Mammary epithelial cell (primary cell): ENCODE data around the gene UBE2F.

Experiments
- CTCF ChIP-seq, 2 donors: IDR thresholded peaks in 1 of 2; conservative IDR thresholded peaks in 1 of 2; 2 replicates each; pipeline ENCODE4 v1.5.1; 2011 to 2012; ENCODE audit warnings: inconsistent platforms in 2 of 2, low read length in 2 of 2, mild to moderate bottlenecking in 2 of 2, control low read depth in 1 of 2, low read depth in 1 of 2; ENCODE audit not compliant: insufficient read depth in 1 of 2; ENCODE audit errors: extremely low read depth in 1 of 2
- EZH2 ChIP-seq: IDR thresholded peaks from 2 replicates; pipeline ENCODE4 v1.6.1; 2012; ENCODE audit warnings: low read length, inconsistent platforms, borderline replicate concordance

GRCh38 chr2:238039985-238040384, 73.2 kb downstream of the UBE2F start:
- TF ChIP-seq CTCF (conservative IDR thresholded peaks at IDR 0.05 in 1 of 2, IDR thresholded peaks at IDR 0.05 in 1 of 2; ENCODE audit: extremely low read depth in 1 of 2, insufficient read depth in 1 of 2, low read depth in 1 of 2, low read length in 2 of 2) (no peak), EZH2 (no peak)
